HG02870 (cell line): ENCODE data around the gene IQGAP3.

Experiments used
- ATAC-seq: cut with Tn5 transposase; IDR thresholded peaks from one replicate; pipeline ENCODE4 v1.9.1; 2021; ENCODE audit warnings: mild to moderate bottlenecking, moderate library complexity; ENCODE audit not compliant: unreplicated experiment

The IQGAP3 gene

DNA sequence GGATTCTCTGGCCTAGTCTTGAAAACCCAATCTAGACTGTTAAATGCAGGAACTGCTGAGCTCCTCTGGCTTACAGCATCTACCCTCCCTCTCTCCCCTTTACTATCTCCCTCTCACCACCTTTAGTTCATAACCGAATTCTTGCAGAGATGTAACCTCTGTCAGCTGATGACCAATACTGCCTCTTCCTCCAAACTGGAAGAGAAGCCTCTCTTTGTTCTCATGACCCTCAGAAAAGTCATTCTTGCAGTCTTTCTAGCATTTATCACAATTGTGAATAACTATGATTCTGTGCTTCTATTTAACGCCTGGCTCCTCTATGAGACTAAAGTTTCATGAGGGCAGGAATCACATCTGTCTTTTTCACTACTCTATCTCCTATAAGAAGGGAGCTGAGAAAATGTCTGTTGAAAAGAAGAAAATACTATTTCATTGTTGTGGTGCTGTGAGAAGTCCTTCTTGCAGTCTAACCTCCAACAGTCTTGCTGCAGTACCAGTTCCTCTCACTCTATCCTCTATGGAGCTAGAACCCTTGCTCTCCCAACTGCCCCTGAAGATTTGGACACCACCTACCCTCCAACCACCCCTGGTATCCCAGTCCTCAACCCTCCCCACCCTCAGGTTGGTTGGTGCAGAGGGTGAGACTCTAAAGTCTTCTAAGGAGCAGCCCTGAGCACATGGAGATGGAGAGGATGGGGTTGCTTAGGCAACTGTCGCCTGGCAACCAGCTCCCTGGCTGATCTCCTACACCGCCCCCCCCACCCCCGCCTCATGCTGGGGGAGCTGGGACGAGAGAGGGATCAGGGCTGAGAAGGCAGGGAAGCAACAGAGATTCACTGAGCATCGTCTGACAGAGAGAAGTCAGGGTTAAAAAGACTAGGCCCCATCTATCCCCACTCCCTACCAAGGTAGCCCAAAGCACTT is 85.7 kb downstream of the IQGAP3 start:
- no peak for ATAC-seq

DNA sequence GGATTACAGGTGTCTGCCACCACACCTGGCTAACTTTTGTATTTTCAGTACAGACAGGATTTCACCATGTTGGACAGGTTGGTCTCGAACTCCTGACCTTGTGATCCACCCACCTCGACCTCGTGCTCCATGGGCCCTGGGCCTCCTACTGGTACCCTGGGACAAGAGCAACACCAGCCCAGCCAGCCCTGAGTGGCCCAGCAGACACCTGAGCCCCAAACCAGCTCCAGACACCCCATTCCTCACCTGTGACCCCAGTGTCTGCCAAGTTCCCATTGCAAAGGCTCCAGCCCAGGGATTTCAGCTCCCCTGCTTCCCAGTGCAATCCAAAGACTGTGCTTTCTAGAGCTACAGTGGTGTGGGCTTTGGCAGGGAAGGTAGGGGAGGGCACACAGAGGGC is 86.4 kb downstream of the IQGAP3 start:
- no peak for ATAC-seq

DNA sequence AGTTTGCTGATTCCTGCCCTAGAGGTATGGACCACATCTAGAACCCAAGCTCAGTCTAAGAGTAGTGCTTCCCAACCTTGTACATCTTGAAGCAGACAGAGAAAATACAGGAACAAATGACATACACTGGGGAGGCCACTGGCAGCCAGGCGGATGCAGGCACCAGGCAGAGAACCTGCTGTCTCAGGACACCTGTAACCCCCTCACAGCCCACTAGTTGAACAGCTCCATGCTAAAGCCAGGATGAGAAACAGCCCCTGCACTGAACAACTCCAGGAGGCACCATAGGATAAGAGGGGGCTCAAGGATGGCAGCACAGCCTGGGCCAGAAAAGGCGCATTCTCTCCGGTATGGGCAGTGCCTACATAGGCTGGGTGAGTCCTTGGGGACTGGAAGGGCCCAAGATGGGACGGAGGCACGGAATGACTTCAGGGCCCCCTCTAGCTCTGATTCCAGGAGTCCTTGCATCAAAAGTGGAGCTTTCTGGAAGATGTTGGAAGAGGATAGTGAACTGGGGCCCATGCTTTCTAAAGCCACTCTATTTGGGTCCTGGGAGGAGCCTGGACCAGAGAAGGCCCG is 87.8 kb downstream of the IQGAP3 start:
- no peak for ATAC-seq

DNA sequence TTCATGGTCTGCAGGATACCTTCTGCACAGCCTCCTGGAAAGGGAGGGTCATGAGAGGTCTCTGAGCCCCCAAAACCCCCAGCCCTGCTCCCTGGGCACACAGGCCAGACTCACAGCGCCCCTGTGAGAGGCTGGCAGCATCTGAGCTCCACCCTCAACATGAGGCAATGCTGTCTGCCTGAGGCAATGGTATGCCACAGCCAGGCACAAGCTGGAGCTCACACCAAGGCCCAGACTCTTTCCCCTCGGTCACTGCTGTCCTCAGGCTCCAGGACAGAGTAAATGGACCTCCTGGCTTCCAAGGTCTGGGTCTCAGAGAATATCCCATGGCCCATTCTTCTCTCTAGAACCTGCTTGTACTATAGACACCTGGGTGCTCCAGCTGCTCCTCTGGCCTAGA is 89.0 kb downstream of the IQGAP3 start:
- no peak for ATAC-seq

DNA sequence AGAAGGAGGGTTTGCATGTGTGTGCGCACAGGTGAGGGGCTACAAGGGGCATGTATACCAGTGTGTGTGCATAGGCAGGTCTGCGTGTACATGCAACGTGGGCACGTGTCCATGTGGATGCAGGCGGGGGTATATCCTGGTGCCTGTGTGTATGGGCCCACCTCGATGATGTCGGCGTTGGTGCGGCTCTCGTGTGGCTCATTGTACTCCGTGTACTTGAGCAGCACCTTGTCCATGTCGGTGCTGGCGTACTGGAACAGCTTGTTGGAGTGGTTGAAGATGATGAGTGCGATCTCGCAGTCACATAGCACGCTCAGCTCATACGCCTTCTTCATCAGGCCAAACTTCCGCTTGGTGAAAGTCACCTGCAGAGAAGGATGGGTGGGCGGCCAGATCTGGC is 90.1 kb downstream of the IQGAP3 start:
- no peak for ATAC-seq

DNA sequence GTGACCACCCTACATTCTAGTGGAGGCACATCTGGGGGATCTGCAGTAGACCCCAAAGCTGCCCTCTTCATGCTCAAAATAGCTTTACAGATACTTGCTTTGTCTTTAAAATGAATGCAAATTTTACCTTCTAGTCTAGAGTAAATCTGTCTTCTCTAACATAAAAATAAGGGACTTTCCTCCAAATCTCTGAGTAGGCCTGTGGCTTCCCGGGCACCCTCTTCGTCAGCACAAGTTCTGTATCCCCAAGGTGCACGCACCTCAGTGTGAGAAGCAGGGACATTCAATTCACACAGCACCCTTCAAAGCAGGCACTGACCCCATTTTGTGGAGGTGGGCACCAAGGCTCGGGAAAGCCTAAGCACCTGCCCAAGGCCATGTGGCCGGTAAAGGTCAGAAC is 90.8 kb downstream of the IQGAP3 start:
- ATAC-seq: no peak

DNA sequence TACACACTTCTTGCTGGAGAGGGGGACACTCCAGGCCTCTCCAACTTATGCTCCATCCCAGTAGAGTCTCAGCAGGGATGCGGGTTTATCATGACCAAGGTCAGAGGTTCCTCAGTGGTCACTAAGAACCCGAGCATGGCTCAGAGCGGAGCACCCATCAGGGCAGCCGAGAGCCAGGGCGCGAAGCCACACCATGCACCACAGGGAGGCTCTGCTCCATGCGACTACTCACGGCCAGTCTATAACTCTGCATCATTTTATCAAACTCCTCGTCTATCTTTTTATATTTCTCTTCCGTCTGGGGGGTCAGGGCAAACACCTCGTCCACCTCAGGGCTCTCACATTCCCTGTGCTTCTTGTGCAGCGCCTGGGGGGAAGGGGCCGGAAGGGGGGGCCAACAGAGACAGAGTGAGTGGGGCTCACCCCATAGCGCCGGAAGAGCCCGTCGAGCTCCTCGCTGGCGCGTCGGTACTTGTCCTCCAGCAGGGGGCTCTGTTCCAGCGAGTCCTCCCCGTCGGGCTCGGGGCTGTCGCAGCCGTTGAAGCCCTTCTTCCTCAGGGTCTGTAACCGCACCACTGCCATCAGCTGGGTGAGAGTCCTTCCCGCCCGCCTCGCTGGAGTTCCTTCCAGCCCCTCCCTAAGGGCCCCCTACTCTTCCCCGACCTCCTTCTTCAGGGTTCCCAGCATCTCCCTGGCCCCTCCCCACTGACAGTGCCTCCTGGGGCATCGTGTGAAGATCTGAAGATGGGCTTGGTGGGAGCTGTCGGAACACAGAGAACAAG is 91.8 kb downstream of the IQGAP3 start:
- ATAC-seq: no peak

DNA sequence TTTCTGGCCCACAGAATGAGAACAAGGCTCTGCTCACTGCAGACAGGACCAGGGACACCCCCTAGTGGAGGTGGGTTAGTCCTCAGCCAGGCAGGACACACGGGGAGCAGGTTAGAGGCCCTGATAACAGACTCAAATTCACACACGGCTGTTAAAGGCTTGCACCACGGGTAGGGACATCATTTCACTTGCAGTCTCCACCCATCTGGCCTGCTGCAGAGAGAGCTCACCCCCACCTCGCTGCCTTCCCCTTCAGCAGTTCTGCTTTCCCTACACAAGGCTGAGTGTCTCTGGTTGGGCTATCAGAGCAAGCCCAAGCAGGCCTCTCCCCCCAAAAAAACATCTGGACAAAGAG is 92.4 kb downstream of the IQGAP3 start:
- no peak for ATAC-seq

DNA sequence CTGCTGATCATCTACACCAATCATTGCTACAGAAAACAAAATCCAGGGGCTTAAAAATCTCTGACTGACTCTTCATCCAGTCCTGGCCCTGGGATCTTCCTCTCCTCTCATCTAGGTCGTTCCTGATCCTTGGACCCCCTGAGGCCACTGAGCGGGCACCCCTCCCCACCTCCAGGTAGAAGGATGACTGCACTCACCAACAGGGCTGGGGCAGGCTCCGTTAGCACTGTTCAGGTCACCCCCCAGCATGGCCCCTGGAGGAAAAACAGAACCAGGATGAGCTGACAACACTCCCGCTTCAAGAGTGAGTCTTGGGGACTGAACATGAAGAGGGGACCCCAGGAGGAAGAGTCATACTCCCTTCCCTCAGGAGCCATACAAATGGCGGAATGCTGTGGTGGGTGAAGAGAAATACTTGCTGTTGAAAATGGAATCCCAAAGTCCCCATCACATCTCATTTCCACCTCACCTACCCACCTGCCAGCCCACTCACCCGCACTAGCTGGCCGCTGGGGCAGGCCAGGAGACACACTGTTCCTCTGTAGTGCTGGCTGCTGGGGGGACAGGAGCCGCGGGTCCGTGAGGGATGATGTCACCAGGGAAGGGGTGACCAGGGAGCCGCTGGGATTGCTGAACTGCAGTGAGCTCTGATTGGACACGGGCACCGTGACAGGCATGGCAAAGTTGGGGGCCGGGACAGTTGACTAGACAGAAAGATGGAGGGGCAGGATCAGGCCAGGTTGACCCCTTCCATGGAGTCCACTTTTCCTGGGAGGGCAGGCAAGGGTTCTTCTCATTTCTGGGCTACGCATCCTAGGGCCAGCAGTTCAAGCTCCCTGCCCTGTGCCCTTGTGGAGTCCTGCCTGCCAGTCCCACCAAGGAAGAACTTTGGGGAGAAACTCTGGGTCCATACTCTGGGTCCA is 93.0 kb downstream of the IQGAP3 start:
- ATAC-seq: no peak

DNA sequence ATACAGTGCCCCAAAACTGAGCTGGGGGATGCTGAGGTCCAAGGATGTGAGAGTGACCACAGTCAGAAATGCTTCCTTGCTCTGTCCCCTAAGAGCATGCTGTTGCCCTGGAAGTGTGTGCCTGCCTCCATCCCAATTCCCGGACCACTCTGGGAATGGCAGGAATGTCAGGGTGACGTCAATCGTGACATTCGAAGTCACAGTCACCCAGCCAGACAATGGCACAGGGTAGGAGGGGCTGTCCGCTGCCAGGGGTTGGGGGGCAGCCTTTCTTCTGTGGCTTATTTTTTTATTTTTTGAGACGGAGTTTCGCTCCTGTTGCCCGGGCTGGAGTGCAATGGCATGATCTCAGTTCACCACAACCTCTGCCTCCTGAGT is 94.1 kb downstream of the IQGAP3 start:
- ATAC-seq: no peak

DNA sequence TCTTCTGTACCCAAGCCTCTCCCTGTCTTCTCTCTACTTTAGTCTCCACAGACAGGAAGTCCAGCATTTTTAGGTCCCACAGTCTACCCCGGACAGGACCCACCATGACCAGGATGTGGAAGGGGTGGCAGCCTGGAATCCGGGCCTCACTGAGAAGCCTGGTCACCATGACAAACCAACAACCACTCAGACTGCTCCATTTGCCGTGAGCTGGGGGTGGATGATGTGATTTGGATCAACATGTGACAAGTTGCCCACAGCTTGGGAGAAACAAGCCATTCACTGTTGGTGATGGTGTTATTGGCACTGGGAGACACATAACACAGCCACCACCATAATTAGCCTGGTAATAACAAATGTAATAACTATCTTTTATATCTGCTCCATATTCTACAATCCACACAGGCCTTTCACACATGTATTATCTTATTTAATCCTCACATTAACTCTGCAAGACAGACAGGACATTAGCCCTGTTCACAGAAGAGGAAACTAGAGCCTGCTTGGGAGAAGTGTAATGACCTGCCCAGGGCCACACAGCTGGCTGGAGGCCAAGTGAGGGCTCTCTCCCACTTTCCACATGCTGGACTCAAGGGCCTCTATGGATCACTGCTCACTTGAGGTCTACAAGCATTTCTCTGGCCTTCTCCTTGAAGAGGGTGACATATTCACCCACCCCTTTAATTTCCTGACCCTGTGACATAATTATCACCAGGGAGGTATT is 94.7 kb downstream of the IQGAP3 start:
- no peak for ATAC-seq

DNA sequence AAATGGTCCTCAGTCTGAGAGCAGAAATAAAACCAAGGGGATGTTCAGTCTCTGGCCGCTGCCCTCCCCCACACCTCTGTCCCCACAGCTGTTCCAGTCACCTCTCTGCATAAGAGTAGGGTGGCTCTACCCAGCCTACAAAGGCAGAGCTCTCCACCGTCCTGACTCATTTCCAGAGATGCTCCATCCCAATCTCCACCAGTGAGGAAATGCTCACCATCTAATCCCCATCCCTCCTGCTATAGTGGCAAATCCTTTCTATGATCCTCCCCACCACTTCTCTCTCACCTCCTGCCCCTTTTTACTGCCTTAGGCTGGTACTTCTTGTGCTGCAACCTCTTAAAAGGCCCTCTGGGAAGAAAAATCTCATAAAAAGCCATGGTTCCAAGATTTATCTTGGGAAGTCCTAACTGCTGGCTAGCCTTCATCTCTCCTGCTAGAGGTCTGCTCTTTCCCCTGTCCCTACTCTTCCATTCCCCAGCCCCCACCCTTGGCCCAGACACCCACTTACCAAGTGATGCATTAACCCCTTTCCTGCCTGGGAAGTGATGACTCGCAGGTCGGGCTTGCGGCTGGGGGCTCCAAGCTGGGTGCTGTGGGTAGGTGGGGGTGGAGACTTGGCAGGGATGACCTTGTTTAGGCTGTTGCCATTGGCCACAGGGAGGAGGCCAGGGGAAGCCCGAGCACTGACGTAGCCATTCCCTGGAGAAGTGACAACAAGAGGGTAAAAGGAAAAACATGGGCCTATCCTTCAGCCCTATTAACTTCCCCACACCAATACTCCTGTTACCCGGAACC is 95.7 kb downstream of the IQGAP3 start:
- ATAC-seq: no peak

DNA sequence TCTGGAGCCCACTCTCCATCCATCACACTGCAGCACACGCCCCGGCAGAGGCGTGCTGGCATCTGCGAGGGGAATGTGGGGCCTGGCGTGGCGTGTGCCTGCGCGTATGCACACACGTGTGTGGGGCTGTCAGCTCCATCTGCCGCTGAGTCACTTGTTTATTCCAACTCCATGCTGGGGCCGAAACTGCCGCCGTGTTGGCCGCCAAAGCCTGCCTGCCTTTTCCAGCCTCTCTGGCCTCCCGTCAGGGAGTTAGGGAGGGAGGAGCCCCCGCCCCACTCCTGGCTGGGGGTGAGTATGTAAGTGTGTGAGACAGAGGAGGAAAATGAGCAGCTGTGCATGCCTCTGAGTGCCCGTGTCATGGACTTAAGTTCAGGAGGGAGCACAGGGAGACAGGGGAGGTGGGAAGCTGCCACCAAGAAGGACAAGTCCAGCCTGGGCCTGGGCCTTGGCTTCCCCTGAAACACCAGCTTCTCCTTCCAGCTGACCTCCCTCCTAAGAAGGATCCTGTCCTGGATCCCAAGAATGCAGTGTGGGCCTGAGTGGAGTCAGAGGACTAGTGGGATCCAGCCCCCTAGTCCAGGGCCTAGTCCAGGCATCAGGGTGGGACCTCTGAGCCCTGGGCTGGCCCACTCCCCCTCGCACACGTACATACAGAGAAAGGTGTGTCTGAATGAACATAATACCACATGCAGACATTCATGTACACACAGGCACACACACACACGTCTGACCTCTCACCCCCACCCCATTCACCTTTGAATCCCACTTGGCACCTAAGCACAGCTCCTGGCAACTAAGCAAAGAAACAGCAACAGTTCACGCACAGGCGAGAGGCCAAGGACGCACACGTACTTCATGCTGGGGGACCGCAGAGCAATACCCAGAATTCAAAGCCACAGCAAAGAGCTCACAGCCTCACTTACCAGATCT is 96.5 kb downstream of the IQGAP3 start:
- ATAC-seq: no peak
